Left lobe of liver (tissue), 2 donors: ENCODE measurements around the gene UROC1. TPM values are rescaled to one million over a fixed set of nuclear protein-coding genes. Genes with fewer than 3 reads are reported as not detected.

Experiments
- ATAC-seq: fragments of 200-7000 bp; cut with Tn5 transposase; one replicate; pipeline ENCODE4 v1.9.1; 2020; ENCODE audit warnings: mild to moderate bottlenecking, moderate library complexity
- DNase-seq: peaks from one replicate; pipeline ENCODE4 v3.0.0-alpha.2; 2020; ENCODE audit warnings: low spot score
- total RNA-seq: library from RNA; stranded (reverse); gene quantifications from one replicate; pipeline ENCODE4 v1.2.1, GENCODE V29; 2021
- donor health status: DM: no; HTN: no; CAD: no; lungs with moderate emphysema.
- donor health status: DM: no; HTN: yes; CAD: no.

Gene UROC1
- total RNA-seq, 1 donor from 2014 or later = 112 TPM

DNA sequence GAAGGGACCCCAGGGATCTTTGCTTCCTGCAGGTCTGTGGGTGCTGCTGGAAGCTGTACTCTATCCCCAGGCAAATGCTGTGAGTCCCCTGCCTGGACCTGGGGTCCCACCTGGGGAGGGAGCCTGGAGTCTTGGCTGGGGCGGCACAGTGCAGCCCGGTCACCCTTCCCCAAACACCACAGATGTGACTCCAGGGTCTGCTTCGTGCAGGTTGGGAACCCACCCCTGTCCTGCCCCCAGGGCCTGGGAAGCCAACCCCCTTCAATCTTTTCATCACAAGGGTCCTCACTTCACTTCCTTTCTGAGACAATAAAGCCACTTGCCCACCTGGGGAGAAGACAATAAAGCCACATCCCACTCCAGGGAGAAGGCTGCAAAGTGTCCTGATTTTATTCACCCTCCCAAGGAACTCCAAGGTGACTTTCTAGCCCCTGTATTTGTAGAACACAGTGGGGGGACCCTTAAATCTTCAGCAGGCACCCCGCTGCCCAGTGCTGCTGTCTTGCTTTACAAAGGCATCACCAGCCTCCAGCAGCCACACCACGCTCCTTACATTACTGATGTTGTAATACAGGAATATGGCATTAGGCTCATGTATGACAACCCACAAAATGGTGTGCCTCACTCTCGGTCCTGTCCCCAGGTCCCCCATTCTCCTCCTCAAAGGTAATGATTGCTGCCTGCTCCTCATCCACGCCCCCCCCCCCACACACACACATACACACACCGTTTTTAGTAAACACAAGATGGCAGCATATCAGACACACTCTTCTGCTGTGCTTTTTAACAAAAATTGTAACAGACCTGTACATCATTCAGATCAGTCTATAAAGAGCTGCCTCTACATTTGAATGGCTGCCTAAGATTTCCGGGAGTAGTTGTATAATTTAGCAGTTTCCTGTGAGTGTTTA, 31.2 kb upstream of the UROC1 start:
- DNase-seq = no peak

DNA sequence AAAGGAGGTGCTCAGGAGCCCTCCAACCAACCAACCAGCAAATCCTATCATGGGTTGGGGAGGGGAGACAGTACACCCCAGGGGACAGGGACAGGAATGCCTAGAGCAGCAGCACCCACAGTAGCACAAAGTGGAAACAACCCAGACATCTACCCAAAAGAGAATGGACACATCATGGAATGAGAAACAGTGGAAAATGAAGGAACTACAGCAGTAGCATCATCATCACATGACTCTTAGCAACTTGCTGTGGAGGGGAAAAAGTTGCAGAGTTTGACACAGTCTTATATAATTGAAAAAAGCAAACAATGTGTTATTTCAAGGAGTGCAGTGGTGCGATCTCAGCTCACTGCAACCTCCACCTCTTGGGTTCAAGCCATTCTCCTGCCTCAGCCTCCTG, 30.1 kb upstream of the UROC1 start:
- no peak for DNase-seq

More for the DNA sequence above, 31.2 kb upstream of the UROC1 start:
- no peak for ATAC-seq

DNA sequence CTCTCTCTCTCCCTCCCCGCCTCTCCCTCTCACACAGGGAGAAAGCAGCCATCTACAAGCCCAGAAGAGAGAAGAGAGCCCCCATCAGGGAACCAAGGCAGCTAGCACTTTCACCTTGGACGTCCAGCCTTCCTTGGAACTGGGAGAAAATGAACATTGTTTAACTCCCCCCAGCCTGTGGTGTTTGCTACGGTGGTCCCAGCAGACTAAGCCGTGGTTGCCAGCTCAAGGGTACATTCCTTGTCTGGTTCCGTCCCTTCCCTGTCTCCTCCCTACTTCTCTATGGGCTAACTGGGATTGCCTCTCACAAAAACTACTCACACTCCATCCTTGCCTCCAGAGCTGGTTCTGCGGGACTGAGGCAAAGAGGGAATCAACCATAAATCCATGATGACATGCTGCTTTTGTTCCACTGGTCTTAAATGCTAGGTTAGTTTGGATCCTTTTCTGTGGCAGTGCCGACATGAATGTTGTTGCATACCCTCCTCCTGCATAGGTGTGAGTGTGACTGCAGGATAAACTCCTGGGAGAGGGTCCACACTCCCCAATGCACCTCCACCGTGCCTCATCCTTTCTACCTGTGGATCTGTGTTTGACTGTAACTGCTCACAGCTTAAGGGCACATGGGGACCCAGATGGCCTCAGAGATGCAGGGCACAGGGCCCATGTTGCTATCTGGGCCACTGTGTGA, 29.1 kb upstream of the UROC1 start:
- no peak for ATAC-seq
- no peak for DNase-seq

More for the DNA sequence above, 30.1 kb upstream of the UROC1 start:
- ATAC-seq = no peak

DNA sequence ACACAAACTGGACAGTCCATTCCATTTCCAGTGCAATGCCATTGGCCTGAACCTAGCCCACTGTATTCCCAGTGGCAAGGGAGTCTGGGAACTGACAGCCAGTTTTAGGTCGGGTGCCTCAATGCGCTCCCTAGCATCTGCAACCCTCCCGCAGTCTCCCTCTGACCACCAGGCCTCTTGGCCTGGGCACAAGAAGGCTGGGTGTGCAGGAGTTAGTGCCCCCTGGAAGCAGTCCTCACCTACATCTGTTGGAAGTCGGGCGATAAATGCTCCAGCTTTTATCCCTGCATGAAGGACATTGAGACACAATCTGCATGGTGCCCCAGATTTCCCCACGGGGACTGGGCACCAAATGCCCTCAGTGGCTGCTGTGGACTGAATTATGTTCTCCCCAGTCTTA, 28.4 kb upstream of the UROC1 start:
- no peak for ATAC-seq
- no peak for DNase-seq

DNA sequence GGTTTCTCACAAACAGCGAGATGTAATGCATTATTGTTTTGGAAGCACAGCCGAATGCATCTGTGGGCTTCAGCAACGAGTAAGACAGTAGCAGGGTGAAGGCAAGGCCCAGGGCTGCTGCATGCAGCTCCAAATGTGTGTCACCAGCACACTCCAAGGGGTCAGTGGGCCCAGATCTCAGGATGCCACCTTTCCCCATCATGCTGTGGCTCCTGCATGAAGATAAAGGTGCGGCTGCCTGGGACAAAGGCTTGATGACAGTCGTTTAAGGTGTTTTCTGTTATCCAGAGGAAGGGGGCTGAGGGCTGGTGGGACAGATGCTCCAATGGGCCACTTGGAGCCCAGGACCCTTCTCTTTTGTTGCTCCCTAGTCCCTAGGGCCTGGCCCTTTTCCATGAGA, 28.0 kb upstream of the UROC1 start:
- DNase-seq = no peak
- ATAC-seq = no peak

DNA sequence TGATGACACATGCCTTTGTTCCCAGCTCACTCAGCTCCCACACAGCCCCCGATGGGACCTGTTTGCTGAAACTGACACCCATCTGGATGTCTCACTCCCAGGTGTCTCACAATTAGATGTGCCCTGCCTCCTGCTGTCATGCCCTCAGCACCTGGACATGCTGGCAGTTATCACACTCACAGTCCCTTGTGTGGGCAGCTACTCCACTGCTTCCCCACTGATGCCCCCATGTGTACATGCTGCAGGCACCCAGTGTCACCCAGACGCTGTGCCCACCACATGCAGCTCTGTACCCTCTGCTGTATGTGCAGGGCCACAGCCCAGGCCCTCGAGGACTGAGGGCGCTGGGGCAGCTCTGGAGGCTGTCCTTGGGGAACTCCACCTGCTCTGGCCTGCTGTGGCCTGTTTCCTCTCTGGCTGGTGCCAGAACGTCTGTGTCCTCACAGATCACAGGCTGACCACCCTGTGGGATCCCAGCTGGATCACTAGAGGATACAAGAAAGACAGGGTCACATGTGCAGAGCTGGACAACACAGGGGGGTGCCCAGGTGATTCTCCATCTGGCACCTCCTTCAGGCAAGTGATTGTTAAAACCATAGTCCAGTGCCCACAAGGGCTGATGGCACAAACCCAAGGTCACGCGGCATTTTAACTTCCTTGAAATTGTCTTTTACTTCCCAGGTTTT, 27.2 kb upstream of the UROC1 start:
- peak; percentile 6 for ATAC-seq
- DNase-seq = peak; percentile 40

DNA sequence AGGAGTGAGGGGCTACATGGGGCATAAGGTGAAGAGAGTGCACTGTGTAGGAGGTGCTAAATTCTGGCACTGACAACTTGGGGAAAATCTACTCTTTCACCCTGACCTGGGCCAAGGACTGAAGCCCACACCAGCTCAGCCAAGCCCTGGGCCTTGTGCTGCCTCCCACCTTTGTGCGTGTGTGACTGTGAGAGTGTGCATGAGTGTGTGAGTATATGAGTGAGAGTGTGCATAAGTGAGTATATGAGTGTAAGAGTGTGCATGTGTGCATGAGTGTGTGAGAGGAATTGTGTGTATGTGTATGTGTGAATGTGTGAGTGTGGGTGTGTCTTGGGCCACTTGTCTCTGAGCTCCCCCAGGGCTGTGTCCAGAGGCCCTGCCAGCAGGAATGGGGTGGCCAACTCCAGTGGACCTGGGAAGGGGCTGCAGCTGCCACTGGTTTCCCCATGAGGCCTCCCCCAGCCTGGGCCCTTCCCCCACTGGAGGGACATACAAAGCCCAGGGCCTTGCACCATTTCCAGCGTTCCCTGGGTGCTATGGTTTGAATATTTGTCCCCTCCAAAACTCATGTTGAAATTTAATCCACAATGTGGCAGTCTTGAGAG, 26.0 kb upstream of the UROC1 start:
- no peak for DNase-seq
- ATAC-seq = no peak

DNA sequence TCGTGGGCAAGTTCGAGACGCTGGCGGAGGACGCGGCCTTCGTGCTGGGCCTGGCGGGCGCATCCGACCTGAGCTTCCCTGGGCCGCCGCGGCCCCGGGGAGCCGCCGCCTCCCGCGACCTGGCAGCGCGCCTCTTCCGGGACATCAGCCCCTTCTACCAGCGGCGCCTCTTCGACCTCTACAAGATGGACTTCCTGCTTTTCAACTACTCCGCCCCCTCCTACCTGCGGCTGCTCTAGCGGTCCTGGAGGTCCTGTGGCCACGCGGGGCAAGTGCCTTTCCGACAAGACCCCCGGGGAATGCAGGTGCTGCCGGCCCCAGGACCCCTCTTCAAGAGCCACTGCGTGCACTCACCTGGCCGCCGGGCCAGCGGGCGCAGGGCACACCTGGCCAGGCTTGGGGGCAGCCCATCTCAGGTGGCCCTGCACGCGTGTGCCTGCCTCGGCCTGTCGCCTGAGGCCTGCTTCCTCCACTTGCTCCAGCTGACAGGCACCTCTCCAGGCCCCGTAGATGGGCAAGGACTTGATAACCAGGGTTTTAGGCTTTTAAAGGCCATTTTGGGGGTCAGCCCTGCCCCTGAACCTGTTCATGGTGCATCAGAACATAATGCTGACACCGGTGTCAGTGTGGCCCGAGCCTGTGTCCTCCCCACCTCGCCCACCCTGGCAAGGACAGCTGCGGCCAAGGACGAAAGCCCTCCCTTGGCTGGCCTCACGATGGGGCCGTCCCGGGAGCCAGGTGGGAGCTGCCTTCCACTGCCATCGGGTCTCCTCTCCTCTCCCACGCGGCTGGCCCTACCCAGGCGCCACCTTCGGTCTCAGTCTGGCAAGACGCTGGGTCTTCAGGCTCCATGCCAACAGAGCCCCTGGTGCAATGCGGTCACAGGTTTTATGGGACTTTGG, 25.0 kb upstream of the UROC1 start:
- DNase-seq (peak; percentile 44), ATAC-seq (no peak)

DNA sequence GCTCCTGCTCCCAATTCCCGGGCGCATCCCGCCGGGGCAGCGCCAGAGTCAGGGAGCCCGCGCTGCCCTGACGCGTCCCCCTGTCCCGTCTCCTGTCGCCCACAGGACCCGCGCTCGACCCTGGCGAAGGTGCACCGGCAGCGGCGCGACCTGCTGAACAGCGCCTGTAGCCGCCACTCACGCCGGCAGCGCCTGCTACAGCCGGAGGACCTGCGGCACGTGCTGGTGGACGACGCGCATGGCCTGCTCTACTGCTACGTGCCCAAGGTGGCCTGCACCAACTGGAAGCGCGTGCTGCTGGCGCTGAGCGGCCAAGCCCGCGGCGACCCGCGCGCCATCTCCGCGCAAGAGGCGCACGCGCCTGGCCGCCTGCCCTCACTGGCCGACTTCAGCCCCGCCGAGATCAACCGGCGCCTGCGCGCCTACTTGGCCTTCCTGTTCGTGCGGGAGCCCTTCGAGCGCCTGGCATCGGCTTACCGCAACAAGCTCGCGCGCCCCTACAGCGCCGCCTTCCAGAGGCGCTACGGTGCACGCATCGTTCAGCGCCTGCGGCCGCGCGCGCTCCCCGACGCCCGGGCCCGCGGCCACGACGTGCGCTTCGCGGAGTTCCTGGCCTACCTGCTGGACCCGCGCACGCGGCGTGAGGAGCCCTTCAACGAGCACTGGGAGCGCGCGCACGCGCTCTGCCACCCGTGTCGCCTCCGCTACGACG, 24.2 kb upstream of the UROC1 start:
- DNase-seq (peak; percentile 42), ATAC-seq (no peak)

DNA sequence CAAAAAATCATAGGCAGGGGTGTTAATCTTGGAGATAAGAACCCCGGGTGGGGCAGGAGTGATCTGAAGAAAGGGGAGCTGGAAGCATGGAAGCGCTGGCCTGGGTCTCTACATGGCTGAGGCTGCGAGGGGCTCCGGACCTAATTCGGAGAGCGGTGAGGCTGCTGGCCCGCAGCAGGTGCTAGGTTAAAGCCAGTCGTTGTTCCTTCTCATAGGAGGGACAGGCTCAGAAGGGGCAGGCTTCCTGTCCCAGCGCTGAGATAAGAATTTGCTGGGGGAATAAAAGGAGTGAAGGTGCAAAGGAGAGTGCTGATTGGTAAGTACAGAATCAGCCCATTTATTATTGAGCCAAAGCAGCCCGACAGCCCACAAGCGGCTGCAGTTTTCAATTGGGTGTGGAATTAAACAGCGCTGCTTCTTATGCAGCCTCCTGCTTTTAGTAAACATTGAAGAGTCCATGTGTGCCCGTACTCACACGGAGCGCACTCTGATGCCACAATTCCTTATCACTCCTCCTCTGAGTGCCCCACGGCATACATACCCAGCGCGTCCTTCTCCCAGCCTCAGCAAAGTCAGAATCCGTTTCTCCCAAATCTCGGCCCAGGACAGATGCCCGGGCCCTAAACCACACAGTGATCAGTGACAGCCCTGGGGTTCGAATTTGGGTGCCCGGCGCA, 23.5 kb upstream of the UROC1 start:
- peak; percentile 40 for DNase-seq
- ATAC-seq = no peak

DNA sequence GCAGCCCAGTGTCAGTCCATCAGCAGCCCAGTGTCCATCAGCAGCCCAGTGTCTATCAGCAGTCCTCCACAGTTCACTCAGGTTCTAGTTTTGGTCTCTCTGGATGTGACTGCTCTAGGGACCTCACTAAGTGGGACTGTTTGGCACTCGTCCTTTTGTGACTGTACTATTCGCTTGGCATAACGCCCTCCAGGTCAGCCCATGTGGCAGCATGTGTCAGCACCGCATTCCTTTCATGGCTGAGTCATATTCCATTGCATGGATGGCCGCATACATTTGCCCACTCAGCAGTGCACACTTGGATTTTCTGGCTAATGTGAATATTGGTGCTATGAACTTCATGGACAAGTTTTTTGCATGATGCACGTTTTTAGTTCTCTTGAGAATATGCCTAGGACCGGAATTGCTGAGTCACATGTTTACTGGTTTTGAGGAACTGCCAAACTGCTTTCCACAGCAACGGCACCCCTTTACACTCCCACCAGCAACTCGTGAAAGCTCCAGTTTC, 22.8 kb upstream of the UROC1 start:
- ATAC-seq (no peak), DNase-seq (peak; percentile 54)

DNA sequence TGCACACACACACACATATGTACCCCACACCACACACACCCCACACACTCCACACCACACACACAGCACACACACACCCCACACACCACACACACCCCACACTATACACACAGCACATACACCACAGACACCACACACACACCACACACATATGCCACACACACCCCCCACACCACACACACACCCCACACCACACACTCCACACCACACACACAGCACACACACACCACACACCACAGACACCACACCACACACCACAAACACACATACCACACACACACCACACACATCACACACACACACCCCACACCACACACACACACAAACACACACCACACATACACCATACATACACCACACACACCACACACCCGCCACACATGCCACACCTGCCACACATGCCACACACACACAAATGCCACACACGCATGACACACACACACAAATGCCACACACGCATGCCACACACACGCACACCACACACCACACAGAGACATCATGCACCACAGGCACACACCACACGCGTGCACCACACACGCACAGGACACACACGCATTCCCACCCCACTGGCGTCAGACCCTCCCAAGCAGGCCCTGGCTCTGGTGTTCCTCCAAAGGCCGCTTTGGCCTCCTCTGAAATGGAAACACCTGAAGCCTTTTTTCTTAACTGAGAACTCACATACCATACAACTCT, 22.1 kb upstream of the UROC1 start:
- DNase-seq (peak; percentile 41), ATAC-seq (no peak)

DNA sequence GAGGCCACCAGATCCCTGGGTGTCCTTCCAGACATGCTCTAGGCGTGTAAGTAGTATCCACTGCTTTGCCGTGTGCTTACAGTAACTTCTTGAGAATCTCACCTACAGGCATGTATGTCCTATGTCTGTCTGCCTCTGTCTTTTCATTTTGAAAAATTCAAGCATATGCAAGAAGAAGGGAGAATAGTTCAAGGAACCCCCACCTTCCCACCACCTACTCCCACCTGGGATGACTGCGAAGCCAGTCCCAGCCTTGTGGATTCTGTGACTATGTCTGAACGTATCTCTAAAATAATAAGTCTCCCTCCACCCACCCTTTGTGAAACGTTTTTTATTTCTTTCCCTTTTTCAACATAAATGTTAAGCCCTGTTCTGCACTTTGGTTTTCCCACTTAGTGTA, 21.4 kb upstream of the UROC1 start:
- DNase-seq = no peak

DNA sequence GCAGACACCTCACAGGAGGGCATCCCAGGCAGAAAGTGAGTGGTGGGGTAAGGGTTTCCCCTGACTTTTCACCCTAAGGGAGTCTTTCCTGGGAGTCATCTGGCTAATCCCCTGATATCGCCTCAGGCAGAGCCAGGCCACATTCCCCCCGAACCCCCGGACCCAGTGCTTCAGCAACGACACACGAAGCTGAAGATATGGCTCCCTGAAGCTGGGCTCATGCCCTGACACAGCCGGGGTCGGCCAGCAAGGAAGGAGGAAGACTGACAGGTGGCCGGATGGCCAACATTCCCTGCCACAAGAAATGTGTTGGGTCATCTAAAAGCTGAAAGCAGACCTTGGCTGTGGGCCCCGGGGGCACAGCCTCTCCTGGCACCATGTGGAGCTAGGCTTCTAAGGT, 20.7 kb upstream of the UROC1 start:
- DNase-seq (peak; percentile 58), ATAC-seq (peak; percentile 39)

More for the DNA sequence above, 21.4 kb upstream of the UROC1 start:
- no peak for ATAC-seq

DNA sequence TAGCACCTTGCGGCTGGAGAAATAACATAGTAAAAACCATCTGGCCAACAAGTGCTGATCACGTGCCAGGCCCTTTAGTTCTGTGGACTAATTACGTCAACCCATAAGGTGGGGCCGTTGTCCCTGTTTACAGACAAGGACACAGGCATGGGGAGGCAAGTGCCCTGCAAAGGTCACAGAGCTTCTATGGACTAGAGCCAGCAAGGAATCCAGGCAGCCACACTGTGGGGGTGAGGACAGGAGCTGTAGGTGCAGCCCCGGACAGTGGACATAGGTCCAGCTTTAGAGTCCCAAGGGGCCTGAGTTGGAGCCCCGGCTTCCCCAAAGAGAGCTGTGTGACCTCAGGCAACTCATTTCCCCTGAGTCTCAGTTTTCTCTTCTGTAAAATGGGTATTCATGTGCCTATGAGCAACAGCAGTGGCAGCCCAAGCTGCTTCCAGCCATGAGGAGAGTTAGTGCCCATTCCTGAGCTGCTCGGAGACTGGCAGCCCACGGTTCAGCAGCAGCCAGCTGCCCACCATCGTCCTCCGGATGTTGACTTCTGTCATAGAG, 20.2 kb upstream of the UROC1 start:
- DNase-seq (peak; percentile 86), ATAC-seq (peak; percentile 85)

DNA sequence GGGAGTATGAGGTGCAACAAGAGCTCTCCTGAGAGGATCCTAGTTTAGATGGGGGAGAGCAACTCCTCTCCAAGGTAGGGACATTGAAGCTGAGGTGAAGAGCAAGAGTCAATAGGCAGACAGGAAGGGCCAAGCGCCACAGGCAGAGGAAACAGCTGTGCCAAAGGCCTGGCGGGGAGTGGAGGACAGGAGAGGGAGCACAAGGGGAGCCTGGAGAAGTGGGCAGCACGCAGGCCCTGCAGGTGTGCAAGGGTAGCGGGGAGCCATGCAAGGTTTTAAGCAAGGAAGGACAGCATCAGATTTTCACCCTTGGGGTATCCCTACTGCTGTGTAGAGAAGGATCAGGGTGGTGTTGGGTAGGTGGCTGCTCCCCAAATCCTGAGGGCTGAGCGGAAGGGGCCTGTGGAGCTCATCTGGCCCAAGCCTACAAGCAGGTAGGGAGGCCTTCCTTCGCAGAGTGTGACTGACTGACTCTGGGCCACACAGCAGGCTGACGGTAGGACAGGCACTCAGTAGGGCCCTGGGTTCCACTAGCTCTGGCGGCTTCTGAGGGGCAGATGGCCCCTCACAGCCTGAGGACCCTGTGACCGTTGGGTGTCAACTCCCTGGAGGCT, 19.6 kb upstream of the UROC1 start:
- DNase-seq (peak; percentile 44), ATAC-seq (peak; percentile 31)

DNA sequence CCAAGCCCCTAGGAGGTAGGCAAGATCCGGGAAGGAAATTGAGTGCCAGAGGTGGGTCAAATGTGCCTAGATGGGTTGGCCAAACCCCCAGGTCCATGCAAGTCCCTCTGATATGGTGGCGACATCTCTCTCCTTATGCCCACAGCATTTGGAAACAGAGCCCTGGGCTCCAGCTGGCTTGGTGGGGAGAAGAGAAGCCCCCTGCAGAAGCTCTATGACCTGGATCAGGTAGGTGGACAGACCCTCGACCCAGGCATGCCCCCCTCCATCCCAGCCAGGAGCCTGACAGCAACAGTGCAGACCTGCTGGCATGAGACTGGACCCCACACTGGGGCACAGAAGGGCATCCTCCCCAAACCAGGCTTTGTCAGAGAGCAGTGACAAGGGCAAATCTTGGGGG, 18.6 kb upstream of the UROC1 start:
- DNase-seq = peak; percentile 40
- ATAC-seq = no peak
